GM12875 (cell line): ENCODE data around the gene CARS1.

Experiments used
- H3K4me3 ChIP-seq: one replicate; pipeline ENCODE4 v1.5.1; 2011; ENCODE audit warnings: low read depth, low read length, control low read depth
- CTCF ChIP-seq: IDR thresholded peaks from 2 replicates; pipeline ENCODE4 v1.5.1; 2011; ENCODE audit warnings: low read depth, mild to moderate bottlenecking, control low read depth, inconsistent platforms, low read length, moderate library complexity, borderline replicate concordance; ENCODE audit not compliant: insufficient read depth

CARS1 gene

GRCh38 chr11:3004481-3004880 is 52.7 kb downstream of the CARS1 start:
- no peak for TF ChIP-seq CTCF
- no peak overlapping the region for H3K4me3 ChIP-seq

- TF ChIP-seq CTCF = no peak
- H3K4me3 ChIP-seq = no peak overlapping the region
Measured at GRCh38 chr11:3003396-3004231, 53.6 kb downstream of the CARS1 start.

GRCh38 chr11:3002871-3003270 is 54.4 kb downstream of the CARS1 start:
- no peak overlapping the region for H3K4me3 ChIP-seq
- no peak for TF ChIP-seq CTCF

DNA sequence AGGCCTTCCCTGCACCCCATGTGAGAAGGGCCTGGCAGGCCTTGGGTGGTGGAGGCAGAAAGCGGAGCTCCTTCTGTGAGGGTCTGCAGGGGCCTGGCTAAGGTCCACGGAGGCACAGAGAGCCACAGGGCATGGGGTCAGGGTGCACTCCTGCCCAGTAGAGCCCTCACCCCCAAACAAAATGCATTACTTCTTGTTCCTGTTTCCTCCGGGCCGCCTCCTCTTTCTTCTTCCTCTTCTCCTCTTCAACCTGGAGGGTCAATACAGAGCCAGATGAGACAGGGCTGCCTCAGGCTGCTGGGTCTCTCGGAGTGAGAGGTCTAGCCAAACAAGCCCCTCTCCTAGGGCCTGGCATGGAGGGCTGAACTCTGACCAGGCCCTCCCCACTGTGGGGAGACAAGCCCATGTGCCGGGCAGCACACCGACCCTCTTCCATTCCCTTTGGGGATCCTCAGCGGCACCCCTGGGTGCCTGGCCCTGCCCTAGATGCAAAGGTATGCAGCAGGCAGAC is 54.8 kb downstream of the CARS1 start:
- no peak overlapping the region for H3K4me3 ChIP-seq
- no peak for TF ChIP-seq CTCF

DNA sequence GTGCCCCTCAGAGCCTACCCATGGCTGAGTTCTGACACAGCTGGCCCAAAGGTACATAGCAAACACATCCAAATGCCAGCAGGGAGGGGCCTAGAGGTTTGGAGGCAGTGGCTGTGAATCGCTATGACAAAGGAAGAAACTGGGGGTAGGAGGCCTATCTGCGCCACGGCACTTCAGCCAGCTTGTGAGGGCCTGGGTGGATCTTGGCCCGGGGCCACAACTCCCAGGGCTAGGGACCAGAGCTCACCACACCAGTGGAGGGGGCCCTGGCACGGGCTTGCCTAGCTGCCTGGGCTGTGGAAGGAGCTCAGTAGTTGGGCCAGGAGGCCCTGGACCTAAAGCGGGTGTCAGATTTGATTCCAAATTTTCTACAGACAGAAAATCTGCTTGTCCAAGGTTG is 55.7 kb downstream of the CARS1 start:
- no peak for TF ChIP-seq CTCF
- no peak overlapping the region for H3K4me3 ChIP-seq

DNA sequence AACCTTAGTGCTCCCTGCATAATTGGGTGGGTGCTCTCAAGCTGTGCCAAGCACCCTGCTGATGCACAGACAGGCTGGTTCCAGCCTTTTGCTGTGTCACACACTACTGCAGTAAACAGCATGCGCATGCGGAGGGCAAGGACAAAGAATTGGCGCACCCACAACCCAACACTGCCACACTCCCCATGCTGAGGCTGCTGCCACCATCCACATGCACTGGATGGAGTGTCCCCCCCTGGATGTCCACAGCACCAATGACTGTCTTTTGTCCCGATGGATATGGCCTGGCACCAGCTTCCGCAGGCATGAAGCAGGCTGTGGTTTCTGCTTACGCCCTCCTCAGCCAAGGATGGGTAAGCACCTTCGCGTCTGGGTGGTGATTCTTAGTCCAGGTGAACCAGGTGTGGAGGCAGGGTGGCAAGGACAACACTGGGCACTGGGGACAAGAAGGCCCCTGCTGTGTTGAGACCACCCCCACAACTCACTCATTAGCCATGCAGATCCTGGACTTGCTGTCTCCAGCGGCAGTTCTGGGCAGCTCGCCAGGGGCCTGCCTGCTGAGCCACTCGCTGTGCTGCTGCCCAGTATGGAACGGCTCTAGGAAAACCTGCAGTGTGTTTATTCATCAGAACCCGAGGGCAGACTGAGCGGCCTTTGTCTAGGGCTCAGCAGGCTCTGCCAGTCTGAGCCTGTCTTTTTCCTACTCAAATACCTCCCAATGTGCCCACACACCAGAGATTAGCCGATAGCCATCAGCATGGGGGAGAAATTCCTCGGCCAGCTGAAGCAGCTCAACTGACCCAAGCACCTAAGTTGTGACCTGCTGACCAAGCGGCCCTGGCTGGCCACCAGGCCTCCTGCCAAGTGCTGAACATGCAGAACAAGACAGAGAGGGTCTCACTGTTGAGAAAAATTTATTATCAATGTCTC is 56.9 kb downstream of the CARS1 start:
- H3K4me3 ChIP-seq = no peak overlapping the region
- no peak for TF ChIP-seq CTCF
